GM21447 (cell line): ENCODE measurements around the gene FKBP6.
"Not testable (repeated sequence)": the region's sequence is repeated elsewhere in the genome, so short reads cannot be mapped to it uniquely, and the experiment has no call there.

Experiments used
- ATAC-seq: cut with Tn5 transposase; IDR thresholded peaks from one replicate; pipeline ENCODE4 v1.9.1; 2021; ENCODE audit not compliant: unreplicated experiment

FKBP6 gene

DNA sequence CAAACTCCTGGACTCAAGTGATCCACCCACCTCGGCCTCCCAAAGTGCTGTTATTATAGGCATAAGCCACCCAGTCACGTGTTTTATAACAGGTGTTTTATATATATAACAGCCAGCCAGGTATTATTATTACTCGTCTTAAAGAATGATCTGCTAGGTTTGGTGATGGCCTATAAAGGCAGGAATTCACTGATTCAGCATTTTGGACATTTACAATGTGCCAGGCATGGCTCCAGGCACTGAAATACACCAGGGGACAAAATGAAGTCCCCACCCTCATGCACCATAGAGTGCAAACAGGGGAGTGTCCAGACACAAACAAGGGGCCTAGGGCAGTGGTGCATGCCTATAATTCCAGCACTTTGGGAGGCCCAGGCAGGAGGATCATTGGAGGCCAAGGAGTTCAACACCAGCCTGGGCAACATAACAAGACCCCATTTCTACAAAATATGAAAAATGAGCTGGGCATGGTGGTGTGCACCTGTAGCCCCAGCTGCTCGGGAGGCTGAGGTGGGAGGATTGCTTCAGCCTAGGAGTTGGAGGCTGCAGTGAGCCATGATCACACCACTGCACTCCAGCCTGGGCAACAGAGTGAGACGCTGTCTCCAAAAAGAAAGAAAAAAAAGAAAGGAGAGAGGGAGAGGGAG is 4.4 kb upstream of the FKBP6 start:
- ATAC-seq, result not testable (repeated sequence)

DNA sequence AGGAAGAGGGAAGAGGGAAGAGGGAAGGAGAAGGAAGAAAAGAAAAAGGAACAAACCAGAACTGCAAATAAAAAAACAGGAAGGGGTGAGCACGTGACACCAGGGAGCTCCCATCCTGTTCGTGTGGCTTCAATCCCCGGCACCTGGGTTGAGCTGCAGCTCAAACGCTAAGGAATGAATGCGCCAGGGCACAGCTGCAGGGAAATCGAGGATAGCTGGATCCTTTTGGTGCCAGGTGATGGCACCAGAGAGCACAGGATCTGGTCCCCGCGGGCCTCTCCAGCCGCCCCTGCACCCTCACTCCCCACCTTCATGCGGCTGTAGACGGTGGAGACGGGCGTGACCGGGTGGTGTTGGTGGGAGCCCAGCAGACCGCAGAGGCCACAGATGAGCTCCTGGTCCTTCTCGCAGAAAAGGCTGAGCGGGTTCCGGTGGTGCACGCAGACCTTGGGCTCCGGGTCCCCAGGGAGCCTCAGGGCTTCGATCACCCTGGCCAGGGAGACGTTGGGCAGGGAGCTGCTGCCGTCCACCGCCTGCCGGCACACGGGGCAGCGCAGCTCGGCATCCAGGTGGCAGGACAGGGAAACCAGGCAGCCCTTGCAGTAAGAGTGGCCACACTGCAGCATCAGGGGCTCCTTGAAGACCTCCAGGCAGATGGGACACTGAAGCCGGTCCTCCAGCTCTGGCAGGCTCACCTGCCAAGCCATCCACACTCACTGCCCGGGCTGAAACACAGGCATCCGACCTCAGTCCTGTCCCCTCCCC is 3.7 kb upstream of the FKBP6 start:
- ATAC-seq, result not testable (repeated sequence)

DNA sequence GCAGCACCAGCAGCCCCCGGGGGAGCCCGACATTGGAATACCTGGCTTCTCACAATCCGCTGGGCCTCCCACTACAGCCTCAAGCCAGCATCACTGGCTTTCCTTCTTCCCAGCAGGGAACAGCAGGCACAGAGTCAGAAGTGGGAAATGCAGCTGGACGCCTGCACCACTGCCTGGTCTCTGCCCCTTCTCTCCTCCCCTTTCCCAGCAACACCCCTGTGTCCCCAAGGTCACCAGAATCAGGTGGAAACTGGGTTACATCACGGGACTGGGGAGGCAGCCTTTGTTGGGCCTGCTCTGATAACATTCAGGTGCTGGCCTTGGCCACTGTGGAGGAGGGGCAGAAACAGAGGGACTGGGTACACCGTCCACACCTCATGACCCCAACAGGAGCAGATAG is 2.5 kb upstream of the FKBP6 start:
- not testable (repeated sequence) for ATAC-seq

DNA sequence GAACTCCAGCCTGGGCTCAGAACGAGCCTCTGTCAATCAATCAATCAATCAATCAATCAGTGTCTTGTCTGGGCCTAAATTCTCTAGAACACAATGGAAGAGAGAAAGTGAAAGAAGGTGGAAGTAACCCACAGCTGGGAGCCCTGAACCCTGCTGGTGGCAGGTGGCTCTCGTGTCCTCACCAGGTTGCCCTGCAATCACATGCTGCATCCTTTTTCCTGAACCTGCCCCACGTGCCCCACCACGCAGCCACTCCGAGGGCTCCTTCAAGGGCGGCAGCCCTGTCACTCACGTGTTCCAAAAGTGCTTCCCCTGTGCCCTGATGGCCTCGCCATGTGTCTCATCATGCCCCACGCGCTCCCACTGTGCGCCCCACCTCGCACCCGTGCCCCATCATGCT is 512 bp upstream of the FKBP6 start:
- ATAC-seq, result not testable (repeated sequence)

DNA sequence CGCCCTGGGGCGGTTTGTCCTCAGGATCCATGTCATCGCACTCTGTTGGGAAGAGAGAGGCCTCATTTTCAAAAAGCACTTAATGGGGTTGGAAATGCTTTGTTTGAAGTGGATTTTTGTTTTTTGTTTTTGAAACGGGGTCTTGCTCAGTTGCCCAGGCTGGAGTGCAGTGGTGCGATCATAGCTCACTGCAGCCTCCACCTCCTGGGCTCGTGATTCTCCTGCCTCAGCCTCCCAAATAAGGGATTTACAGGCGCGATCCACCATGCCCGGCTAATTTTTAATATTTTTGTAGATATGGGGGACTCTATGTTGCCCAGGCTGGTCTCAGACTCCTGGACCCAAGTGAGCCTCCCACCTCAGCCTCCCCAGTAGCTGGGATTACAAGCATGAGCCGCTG is 735 bp downstream of the FKBP6 start:
- no peak for ATAC-seq

DNA sequence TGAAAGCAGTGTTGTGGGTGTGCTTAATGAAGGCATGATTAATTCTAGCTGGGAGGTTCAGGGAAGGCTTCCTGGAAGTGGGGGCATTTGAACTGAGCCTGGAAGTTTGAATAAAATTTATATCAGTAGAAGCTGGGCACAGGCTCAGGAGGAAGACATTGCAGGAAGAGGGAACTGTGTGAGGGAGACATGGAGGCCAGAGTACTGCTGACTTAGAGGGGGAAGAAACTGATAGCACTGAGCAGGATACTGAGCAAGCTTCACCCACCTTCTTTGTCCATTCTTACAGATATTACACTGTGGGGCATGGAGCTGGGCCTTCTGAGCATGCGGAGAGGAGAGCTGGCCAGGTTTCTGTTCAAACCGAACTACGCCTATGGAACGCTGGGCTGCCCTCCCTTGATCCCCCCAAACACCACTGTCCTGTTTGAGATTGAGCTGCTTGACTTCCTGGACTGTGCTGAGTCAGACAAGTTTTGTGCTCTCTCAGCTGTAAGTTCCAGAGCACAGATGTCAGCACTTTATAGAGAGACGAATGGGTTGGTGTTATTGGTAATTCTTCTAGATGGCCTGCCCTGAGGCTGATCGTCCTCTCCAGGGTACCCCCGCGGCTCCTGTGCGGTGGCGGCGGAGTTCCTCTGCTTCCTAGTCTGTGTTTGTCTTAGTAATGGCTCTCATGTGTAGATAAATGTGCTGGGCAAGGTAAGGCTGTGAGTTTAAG is 2.1 kb downstream of the FKBP6 start:
- no peak for ATAC-seq

DNA sequence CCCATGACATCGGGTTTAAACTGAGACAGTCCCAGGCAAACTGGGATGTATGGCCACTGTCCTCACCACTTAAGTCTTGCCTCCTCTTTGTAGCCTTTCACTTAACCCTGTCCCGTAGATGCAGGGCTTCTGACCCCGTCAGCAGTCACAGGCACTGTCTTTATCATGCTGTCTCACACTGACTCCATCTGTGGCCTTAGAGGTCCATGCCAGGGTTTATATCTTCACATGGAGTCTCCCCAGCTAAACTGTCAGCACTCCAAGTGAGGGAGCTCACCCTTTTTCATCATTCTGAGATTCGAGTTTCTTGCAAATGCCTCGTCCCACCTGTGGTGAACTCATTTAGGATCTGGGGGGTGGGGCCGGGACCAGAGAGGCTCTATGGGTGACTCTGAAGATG is 2.8 kb downstream of the FKBP6 start:
- no peak for ATAC-seq

DNA sequence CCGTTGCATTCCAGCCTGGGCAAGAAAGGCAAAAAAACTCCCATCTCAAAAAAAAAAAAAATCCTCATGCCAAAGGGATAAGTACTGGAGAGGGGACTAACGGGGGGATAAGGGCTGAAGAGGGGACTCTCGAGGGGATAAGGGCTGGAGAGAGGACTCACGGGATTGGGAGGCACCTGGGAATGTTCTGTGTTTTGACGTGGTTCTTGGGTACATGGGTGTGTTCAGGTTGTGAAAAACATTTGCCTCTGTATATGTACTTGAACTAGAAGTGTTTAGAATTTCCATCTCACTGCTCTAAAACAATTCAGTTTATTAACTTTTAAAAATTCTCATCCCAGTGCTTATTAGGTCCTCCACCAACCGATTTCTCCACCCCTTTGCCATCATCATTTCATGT is 4.5 kb downstream of the FKBP6 start:
- ATAC-seq, result no peak

DNA sequence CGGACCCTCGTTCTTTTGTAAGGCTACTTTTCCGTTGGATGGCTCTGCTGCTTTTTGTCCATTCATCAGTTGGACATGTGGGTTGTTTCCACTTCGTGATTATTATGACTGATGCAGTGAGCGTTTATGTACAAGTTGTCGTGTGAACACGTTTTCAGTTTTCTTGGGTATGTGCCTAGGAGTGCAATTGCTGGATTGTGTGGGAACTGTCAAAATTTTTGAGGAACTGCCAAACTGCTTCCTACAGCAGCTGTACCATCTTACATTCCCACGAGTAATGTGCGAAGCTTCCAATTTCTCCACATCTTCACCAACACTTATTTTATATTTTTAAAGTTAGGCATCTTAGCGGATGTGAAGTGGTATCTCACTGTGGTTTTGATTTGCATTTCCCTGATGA is 10.4 kb downstream of the FKBP6 start:
- ATAC-seq, result no peak

DNA sequence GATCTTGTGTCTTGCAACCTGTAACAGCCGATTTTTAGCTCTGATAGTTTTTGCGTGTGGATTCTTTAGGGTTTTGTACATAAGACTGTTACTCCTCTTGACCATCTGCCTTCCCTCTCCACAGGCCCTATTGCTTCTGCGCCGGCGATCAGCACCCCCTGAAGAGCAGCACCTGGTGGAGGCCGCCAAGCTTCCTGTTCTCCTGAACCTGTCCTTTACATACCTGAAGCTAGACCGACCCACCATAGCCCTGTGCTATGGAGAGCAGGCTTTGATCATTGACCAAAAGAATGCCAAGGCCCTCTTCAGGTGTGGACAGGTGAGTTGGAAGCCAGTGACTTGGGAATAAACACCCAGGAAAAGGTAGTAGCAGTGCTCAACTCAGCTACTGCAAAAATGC is 12.6 kb downstream of the FKBP6 start:
- no peak for ATAC-seq

DNA sequence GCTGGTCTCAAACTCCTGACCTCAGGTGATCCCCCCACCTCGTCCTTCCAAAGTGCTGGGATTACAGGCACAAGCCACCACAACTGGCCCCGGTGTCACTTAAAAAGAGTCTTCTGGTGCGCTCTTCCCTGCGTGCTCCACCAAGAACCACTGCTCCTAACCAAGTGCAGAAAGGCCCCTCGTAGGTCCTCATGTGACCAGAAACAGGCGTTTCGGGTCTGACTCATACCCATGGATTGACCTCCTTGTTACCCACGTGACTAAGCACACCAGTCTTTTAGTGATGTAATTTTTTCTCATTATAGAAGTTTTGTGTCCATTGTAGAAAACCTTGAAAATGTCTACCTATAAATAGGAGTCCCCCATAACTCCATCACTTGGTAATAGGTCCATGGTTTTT is 13.9 kb downstream of the FKBP6 start:
- ATAC-seq, result no peak

DNA sequence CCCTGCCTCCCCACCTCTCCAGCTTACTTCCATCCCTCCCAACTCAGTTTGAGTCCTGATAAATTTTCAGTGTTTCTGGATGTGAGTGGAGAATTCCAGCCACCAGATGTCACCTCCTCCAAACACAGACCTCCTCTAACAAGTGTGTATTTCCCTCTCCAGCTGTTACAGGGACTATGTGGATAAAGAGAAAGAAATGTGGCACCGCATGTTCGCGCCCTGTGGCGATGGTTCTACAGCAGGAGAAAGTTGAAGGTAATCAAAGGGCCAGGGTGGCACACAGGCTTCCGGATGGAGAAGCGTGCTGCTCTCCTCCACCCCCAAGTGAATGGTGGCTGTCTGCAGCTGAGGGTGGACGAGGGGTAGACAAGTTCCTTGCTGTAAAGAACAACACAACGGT is 14.7 kb downstream of the FKBP6 start:
- no peak for ATAC-seq

DNA sequence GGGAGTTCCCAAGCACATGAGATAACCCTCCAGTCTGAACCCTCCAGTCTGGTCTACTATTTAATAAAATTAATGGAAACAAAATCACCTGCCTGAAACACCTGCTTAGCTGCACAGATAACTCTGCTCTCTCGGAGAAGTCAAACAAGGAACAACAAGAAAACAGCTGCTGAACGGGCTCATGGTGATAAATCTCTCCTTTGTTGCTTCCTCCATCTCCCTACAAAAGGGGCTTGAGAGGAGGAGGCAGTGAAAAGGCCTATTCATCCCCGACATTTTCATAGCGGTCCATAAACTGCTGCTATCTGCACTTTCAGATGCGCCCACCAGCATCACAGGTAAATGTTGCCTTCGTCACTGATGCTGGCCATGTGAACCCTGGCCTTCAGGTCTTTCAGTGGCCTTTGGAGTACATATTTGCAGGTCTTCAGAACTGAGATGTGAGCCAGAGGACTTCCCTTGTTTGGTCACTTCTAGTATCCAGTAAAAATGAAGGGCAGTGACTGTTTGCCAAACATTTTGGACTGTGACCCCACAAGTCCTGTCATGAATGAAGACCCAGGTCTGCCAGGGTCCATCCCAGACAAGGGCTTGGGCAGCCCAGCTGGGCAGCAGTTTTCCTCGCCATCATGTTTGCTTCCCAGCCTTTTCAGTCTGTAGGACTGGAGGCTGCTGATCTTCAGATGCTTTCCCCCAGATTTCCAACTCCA is 15.9 kb downstream of the FKBP6 start:
- ATAC-seq, result no peak

DNA sequence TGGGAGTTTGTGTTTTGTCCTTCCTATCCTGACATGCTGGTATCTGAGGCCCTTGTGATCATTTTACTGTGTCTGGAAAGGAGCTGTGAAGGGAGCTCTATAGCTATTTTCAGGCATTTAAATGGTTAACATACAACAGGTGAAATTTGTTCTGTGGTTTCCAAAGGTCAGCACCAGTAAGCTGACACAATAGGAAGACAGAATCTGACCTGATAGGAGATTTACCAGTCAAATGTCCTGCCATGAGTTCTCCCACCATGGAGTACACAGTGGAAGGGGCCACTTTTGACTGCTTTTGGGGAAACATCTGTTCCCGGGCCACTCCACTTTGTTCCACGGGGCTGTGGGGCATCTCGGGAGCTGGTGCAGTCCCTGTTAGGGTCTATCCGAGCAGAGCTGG is 17.6 kb downstream of the FKBP6 start:
- no peak for ATAC-seq

DNA sequence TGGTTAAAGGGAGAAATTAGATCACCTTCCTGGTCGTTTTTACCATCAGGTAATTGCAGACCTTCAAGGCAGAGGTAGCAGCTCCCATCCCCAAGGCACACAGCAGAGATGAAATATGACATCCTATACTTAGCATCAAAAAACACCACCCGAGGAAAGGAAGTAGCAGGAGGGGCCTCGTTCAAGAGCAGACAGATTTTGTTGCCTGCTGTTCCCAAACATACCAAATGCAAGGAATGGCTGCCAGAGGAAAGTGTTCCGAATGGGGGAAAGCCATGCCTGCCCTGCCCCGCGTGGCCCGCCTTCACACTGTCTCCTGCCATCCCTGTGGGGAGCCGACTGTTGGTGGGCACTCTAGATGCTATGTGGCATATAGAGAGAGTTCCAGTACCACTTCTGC is 18.0 kb downstream of the FKBP6 start:
- no peak for ATAC-seq

DNA sequence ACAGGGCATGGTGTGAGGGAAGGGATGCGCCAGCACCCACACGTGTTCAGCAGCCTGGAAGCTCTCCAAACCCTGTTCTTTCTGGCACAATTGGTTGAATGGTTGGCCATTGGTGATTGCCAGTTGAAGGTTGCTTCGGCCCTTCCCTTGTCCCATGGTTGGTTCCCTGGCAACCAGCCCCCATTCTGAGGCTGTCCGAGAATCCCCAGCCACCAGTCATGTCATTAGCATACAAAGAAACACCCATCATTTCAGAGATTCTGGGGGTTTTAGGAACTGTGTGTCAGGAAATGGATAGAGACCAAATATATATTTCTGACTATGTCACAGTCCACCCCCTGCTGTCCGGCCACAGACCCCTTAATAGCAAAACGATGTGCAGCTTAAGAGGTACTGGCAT is 21.8 kb downstream of the FKBP6 start:
- no peak for ATAC-seq

DNA sequence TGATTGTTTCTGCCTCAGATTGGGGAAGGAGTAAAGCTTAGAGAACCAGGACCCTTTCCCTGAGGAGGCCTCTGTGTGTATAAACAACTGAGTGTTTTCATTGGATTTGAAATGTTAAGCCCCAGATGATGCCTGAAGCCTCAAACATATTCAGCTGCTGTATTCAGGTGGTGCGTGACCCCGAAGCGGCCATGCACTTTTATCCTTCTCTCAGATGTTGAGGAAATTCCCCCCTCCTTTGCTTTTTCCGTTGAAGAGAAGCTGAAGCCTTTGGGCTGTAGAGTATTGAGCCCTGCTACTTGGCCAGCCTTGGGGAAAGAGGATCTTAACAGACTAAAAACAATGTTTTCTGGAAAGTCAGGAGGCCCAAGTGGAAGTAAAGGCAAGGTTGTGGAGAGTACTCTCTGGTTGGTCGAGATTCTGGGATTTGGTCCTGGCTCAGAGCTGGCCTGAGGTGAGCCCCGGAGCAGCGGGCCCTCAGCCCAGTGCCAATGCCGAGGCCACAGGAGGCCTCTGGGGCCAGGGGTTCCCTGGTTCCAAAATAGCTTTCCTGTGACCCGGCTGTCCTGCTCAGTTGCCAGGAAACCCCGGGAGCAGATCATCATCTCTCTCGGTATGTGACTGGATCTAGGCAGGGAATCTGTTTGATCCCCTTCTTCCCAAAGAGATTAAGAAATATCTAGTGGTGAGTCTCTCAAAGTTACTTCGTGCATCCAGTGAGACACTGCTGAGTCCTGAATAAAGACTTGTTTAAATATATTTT is 22.5 kb downstream of the FKBP6 start:
- no peak for ATAC-seq

DNA sequence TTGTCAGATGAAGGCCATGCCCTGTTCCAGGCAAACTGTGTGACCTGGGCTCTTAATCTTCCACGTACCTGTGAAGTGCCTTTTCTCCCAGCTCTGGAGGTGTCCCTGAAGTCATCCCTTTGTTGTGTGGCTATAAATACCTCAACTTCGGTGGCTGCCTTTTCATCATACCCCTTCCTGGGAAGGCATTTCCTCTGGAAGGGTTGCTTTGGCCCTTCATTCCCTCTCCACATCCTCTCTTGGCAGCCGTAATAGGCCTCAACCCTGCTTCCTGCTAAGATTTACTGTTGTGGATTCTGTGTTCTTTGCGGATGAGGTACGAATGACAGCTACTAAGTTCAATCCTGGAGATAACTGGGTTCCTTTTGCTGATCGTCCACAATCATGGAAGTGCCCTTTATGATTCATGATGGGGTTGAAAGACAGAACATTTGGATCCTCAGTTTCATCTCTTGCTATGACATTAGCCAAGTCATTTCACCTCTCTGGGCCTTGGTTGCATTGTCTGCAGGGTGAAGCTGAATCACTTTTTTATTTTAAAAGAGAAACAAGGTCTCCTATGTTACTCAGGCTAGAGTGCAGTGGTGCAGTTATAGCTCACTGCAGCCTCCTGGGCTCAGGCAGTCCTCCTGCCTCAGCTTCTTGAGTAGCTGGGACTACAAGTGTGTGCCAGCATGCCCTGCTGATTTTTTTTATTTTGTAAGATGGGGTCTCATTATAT is 23.6 kb downstream of the FKBP6 start:
- ATAC-seq, result no peak

DNA sequence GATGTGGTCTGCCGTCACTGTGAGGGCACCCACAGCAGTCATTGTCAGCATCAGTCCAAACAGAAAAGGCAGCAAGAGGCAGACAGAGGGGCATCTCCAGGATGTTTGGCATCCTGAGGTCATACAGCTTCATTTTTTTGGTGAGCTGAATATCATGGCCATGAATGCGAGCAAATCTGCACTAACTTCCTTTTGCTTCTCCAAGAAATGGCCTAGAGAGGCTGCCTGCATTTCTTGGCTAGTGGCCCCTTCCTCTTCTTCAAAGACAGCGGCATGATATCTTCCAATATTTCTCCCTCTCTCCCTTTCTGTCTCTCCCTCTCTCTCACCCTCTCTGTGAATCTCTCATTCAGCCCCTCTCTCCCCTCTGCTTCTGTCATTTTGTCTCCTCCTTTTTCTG is 24.8 kb downstream of the FKBP6 start:
- no peak for ATAC-seq

DNA sequence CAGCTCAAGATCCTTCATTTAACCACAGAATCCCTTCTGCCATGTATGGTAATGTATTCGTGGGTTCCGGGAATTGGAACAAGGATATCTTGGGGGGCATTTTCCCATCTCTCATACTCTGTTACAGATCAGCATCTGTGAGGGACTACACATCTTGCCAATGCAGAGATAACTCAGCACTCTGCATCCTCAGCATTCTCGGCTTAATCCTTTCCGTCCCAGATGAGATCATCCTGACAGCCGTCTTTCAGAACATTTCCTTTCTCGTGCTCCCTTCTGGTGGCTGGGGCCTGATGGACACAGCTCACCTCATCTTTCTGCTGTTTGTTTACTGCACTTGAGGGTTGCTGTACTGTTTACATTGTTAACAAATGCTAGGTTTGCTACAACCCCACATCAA is 25.3 kb downstream of the FKBP6 start:
- ATAC-seq, result no peak
